IMR-90 (cell line): ENCODE measurements around the gene LMAN2L. TPM values are rescaled to one million over a fixed set of nuclear protein-coding genes. Genes with fewer than 3 reads are reported as not detected.

Experiments used
- ATAC-seq: fragments of 200-7000 bp; cut with Tn5 transposase; 2 replicates; pipeline ENCODE4 v1.9.1; 2020; ENCODE audit warnings: low read depth, mild to moderate bottlenecking, moderate library complexity
- BruUV-seq: library from RNA; stranded (reverse); fragments of 400-500 nt; replicated peaks from 2 replicates; lab custom pipeline; 2021; lab: Mats Ljungman, UMichigan
- CTCF ChIA-PET: fragments of 300-600 bp; formaldehyde crosslinking; extraction: SDS; loops from one replicate; lab custom pipeline; 2021; ENCODE audit warnings: antibody characterized with exemption; lab: Yijun Ruan, JAX
- POLR2A ChIA-PET: fragments of 300-600 bp; sonication (Branson Sonifier 250); formaldehyde crosslinking; loops from one replicate; lab custom pipeline; 2022; ENCODE audit warnings: antibody characterized with exemption; ENCODE audit not compliant: unreplicated experiment; lab: Charles Lee
- DNase-seq: peaks from one replicate; pipeline ENCODE4 v3.0.0; 2013
- H2AFZ ChIP-seq: replicated peaks from 2 replicates; pipeline ENCODE3; 2013; ENCODE audit warnings: low read length, mild to moderate bottlenecking; ENCODE audit not compliant: poor library complexity
- H2AK5ac ChIP-seq: 2 replicates; pipeline ENCODE4 v1.6.1; 2013; ENCODE audit warnings: low read depth, low read length, inconsistent platforms
- H2AK9ac ChIP-seq: replicated peaks from 2 replicates; pipeline ENCODE3; 2013; ENCODE audit warnings: mild to moderate bottlenecking, low read depth, low read length, moderate library complexity; ENCODE audit not compliant: poor library complexity
- H2BK120ac ChIP-seq: 2 replicates; pipeline ENCODE4 v1.6.1; 2013; ENCODE audit warnings: low read depth, low read length, inconsistent platforms
- H2BK15ac ChIP-seq: 3 replicates; pipeline ENCODE4 v1.6.1; 2013; ENCODE audit warnings: low read depth, low read length, inconsistent platforms
- H2BK20ac ChIP-seq: 2 replicates; pipeline ENCODE4 v1.6.1; 2013; ENCODE audit warnings: low read depth, mild to moderate bottlenecking, inconsistent platforms, low read length, moderate library complexity
- H2BK5ac ChIP-seq: 2 replicates; pipeline ENCODE4 v1.6.1; 2013; ENCODE audit warnings: mild to moderate bottlenecking, low read depth, low read length, inconsistent platforms; ENCODE audit not compliant: poor library complexity, severe bottlenecking
- H3K14ac ChIP-seq: replicated peaks from 2 replicates; pipeline ENCODE4 v1.6.1; 2013; ENCODE audit warnings: low read depth, low read length, inconsistent platforms
- H3K18ac ChIP-seq: 2 replicates; pipeline ENCODE4 v1.6.1; 2013; ENCODE audit warnings: low read depth, low read length, control low read depth
- H3K23ac ChIP-seq: 2 replicates; pipeline ENCODE4 v1.6.1; 2013; ENCODE audit warnings: low read depth, low read length, inconsistent platforms
- H3K27ac ChIP-seq: 2 replicates; pipeline ENCODE4 v1.5.1; 2013; ENCODE audit warnings: mild to moderate bottlenecking, control low read depth, low read length; ENCODE audit not compliant: insufficient read depth
- H3K27me3 ChIP-seq: 2 replicates; pipeline ENCODE4 v1.6.1; 2013; ENCODE audit warnings: low read length; ENCODE audit not compliant: control insufficient read depth, insufficient read depth
- H3K36me3 ChIP-seq: 2 replicates; pipeline ENCODE4 v1.6.1; 2013; ENCODE audit warnings: low read length, mixed read lengths; ENCODE audit not compliant: control insufficient read depth, insufficient read depth
- H3K4ac ChIP-seq: 2 replicates; pipeline ENCODE4 v1.6.1; 2013; ENCODE audit warnings: low read depth, low read length, inconsistent platforms
- H3K4me1 ChIP-seq: 2 replicates; pipeline ENCODE4 v1.6.1; 2013; ENCODE audit warnings: low read length, mixed read lengths; ENCODE audit not compliant: control insufficient read depth, insufficient read depth
- H3K4me2 ChIP-seq: 2 replicates; pipeline ENCODE4 v1.6.1; 2013; ENCODE audit warnings: low read depth, mild to moderate bottlenecking, control low read depth, low read length, moderate library complexity
- H3K4me3 ChIP-seq: 2 replicates; pipeline ENCODE4 v1.5.1; 2013; ENCODE audit warnings: low read depth, mild to moderate bottlenecking, control low read depth, low read length, moderate library complexity; ENCODE audit not compliant: insufficient read depth
- H3K56ac ChIP-seq: 2 replicates; pipeline ENCODE4 v1.6.1; 2013; ENCODE audit warnings: low read length, inconsistent platforms; ENCODE audit not compliant: insufficient read depth; ENCODE audit errors: extremely low read depth
- H3K79me1 ChIP-seq, 2 experiments: 2 replicates each; pipeline ENCODE4 v1.6.1; 2013; ENCODE audit warnings: low read length in 2 of 2, inconsistent platforms in 1 of 2, low read depth in 1 of 2
- H3K9ac ChIP-seq: 2 replicates; pipeline ENCODE4 v1.6.1; 2013; ENCODE audit warnings: low read depth, low read length, control low read depth
- H3K9me1 ChIP-seq: 2 replicates; pipeline ENCODE4 v1.6.1; 2013; ENCODE audit warnings: low read length, inconsistent platforms; ENCODE audit not compliant: insufficient read depth
- H3K9me3 ChIP-seq: 2 replicates; pipeline ENCODE4 v1.6.1; 2013; ENCODE audit warnings: low read length; ENCODE audit not compliant: control insufficient read depth, insufficient read depth
- H4K20me1 ChIP-seq: 2 replicates; pipeline ENCODE4 v1.6.1; 2013; ENCODE audit warnings: low read length, inconsistent platforms; ENCODE audit not compliant: insufficient read depth
- H4K5ac ChIP-seq: 2 replicates; pipeline ENCODE4 v1.6.1; 2013; ENCODE audit warnings: mild to moderate bottlenecking, low read depth, low read length, control low read depth
- H4K8ac ChIP-seq, 2 experiments: 2 replicates each; pipeline ENCODE4 v1.6.1; 2013; ENCODE audit warnings: low read depth in 2 of 2, low read length in 2 of 2, control low read depth in 1 of 2, inconsistent platforms in 1 of 2
- H4K91ac ChIP-seq: 2 replicates; pipeline ENCODE4 v1.6.1; 2013; ENCODE audit warnings: low read depth, low read length, inconsistent platforms; ENCODE audit not compliant: insufficient read depth
- BHLHE40 ChIP-seq: fragments of 150-350 bp; IDR thresholded peaks from 2 replicates; pipeline ENCODE4 v1.6.1; 2016; ENCODE audit warnings: mild to moderate bottlenecking, low read depth, low read length
- CEBPB ChIP-seq: IDR thresholded peaks from 2 replicates; pipeline ENCODE4 v1.6.1; 2012; ENCODE audit warnings: low read depth, low read length, improper control_type of control experiment
- CHD1 ChIP-seq: IDR thresholded peaks from 2 replicates; pipeline ENCODE4 v1.6.1; 2012; ENCODE audit warnings: low read depth, low read length, improper control_type of control experiment
- CTCF ChIP-seq: conservative IDR thresholded peaks from 2 replicates; pipeline ENCODE4 v1.5.1; 2012; ENCODE audit warnings: mild to moderate bottlenecking, low read depth, low read length, improper control_type of control experiment
- ELK1 ChIP-seq: fragments of 150-350 bp; IDR thresholded peaks from 2 replicates; pipeline ENCODE4 v1.6.1; 2016; ENCODE audit warnings: low read depth, mild to moderate bottlenecking, low read length, moderate library complexity, borderline replicate concordance
- MAFK ChIP-seq: IDR thresholded peaks from 2 replicates; pipeline ENCODE4 v1.6.1; 2012; ENCODE audit warnings: low read depth, low read length, improper control_type of control experiment
- MAZ ChIP-seq: IDR thresholded peaks from 2 replicates; pipeline ENCODE4 v1.6.1; 2012; ENCODE audit warnings: low read depth, mild to moderate bottlenecking, low read length, improper control_type of control experiment, moderate library complexity, borderline replicate concordance
- MXI1 ChIP-seq: IDR thresholded peaks from 2 replicates; pipeline ENCODE4 v1.6.1; 2012; ENCODE audit warnings: low read depth, mild to moderate bottlenecking, low read length, moderate library complexity, borderline replicate concordance
- NFE2L2 ChIP-seq: fragments of 150-350 bp; IDR thresholded peaks from 2 replicates; pipeline ENCODE4 v1.6.1; 2016; ENCODE audit warnings: low read depth, mild to moderate bottlenecking, low read length
- POLR2A ChIP-seq: IDR thresholded peaks from 2 replicates; pipeline ENCODE4 v1.6.1; 2012; ENCODE audit warnings: mild to moderate bottlenecking, low read depth, low read length
- RAD21 ChIP-seq: IDR thresholded peaks from 2 replicates; pipeline ENCODE4 v1.6.1; 2012; ENCODE audit warnings: low read length, improper control_type of control experiment
- RCOR1 ChIP-seq: IDR thresholded peaks from 2 replicates; pipeline ENCODE4 v1.6.1; 2012; ENCODE audit warnings: mild to moderate bottlenecking, low read length, improper control_type of control experiment; ENCODE audit not compliant: insufficient replicate concordance
- RFX5 ChIP-seq: IDR thresholded peaks from 2 replicates; pipeline ENCODE4 v1.8.0; 2012; ENCODE audit warnings: low read depth, mild to moderate bottlenecking, low read length, moderate library complexity
- SMC3 ChIP-seq: fragments of 150-350 bp; IDR thresholded peaks from 2 replicates; pipeline ENCODE4 v1.6.1; 2016; ENCODE audit warnings: low read depth, mild to moderate bottlenecking, antibody characterized with exemption, low read length, moderate library complexity
- USF2 ChIP-seq: fragments of 150-350 bp; IDR thresholded peaks from 2 replicates; pipeline ENCODE4 v1.6.1; 2017; ENCODE audit warnings: mild to moderate bottlenecking, antibody characterized with exemption, low read length, low read depth
- WGBS, 2 experiments: methylation state at CpG; one replicate each; pipeline versions ENCODE4 v1.1.5 to v1.1.7; 2013; ENCODE audit warnings: missing lambda C conversion rate in 2 of 2; ENCODE audit not compliant: insufficient read length in 1 of 2; ENCODE audit errors: extremely low coverage in 2 of 2; 5-methylcytosine and 5-hydroxymethylcytosine counted together
- dilution Hi-C: fragments of 300-500 bp; cut with HindIII; formaldehyde crosslinking; loops from one replicate; pipeline ENCODE4 v1.14.3; 2018; ENCODE audit warnings: low sequenced_read_pairs; ENCODE audit not compliant: unreplicated experiment
- in situ Hi-C: fragments of 300-500 bp; cut with MboI; formaldehyde crosslinking; loops from 3 replicates; pipeline ENCODE4 v1.14.3; 2019; ENCODE audit warnings: low sequenced_read_pairs, inconsistent platforms, mixed read lengths
- intact Hi-C: fragments of 100-400 bp; cut with micrococcal nuclease; formaldehyde crosslinking; loops from 2 replicates; pipeline ENCODE4 v1.10.0; 2022
- polyA plus RNA-seq, 3 experiments: library from polyadenylated mRNA; depleted of rRNA; stranded (reverse); fragments of >200 nt; gene quantifications; 2 replicates each; pipeline ENCODE4 v1.2.3, GENCODE V29; 2012; ENCODE audit warnings: low replicate concordance in 1 of 3
- total RNA-seq: library from RNA; depleted of rRNA; stranded (reverse); fragments of >200 nt; gene quantifications from 2 replicates; pipeline ENCODE4 v1.2.3, GENCODE V29; 2012

The LMAN2L gene
- total and polyA plus RNA-seq, 2 of the 4 experiments (the other 2 are of a cell fraction): 22.5 to 22.9 TPM

- Histone ChIP-seq H3K27ac (no peak overlapping the region), H3K79me1 (no peaks in the 10 kb centered on the region), H2AK9ac (no peak overlapping the region), H2AFZ (no peak overlapping the region), H3K4me2 (no peak overlapping the region), H3K36me3 (no peaks in the 10 kb centered on the region), H2AK5ac (no peak overlapping the region), H4K5ac (no peak overlapping the region), H3K56ac (no peak overlapping the region), H3K9ac (no peak overlapping the region), H3K4me1 (peaks cover 12% of the 10 kb centered on the region; the same call in 1 of the 2 replicates), H3K4me3 (no peak overlapping the region), H2BK15ac (no peak overlapping the region), H3K9me1 (no peaks in the 10 kb centered on the region), H3K27me3 (peaks cover 21% of the 10 kb centered on the region), H4K8ac (no peak overlapping the region), H3K18ac (no peak overlapping the region), H3K9me3 (no peaks in the 10 kb centered on the region), H2BK5ac (no peak overlapping the region), H3K23ac (no peak overlapping the region), H3K4ac (no peak overlapping the region), H2BK20ac (no peak overlapping the region), H3K14ac (no peak overlapping the region), H4K91ac (no peak overlapping the region), H2BK120ac (no peak overlapping the region), H4K20me1 (no peaks in the 10 kb centered on the region)
- ATAC-seq (no peak), DNase-seq (no peak)
- dilution Hi-C loops: no loop called here
- ChIA-PET CTCF (no interaction called here), POLR2A (no interaction called here)
- no TSS peak for BruUV-seq
- intact Hi-C loops: no loop called here
- in situ Hi-C loops: no loop called here
- no CpG with 5 or more reads among the region's 4 CpGs for WGBS, 2 experiments
- TF ChIP-seq SMC3 (no peak), MAZ (no peak), CTCF (no peak), POLR2A (no peak), BHLHE40 (no peak), ELK1 (no peak), RCOR1 (no peak), CHD1 (no peak), NFE2L2 (no peak), RAD21 (no peak), RFX5 (no peak), MXI1 (no peak), USF2 (no peak), MAFK (no peak), CEBPB (no peak)
Measured at GRCh38 chr2:96681540-96681939, 58.3 kb downstream of the LMAN2L start.
